ENCODE measurements around the gene SOX5.

DNA sequence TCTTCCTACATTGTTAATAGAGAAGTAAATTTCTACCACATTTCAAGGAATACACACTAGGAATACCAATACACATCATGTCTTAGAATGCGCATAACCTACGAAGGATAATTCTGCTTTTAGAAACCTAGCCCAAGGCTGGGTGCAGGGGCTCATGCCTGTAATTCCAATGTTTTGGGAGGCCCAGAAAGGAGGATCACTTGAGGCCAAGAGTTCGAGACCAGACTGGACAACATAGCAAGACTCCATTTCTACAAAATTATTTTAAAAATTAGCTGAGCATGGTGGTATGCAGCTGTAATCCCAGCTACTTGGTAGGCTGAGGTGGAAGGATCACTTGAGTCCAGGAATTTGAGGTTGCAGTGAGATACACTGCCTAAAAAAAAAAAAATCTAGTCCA lies 206.9 kb downstream of the SOX5 start:
- no peak for TF ChIP-seq POLR2AphosphoS5 (IDR thresholded peaks at IDR 0.05; ENCODE audit: low read depth, low read length)
- TF ChIP-seq POLR2A (IDR thresholded peaks at IDR 0.05; ENCODE audit: low read depth, low read length) = no peak
- no peak for TF ChIP-seq TAF1 (IDR thresholded peaks at IDR 0.05; ENCODE audit: low read depth, low read length)
